PFSK-1 (cell line): ENCODE measurements around the gene NUDT3.

Experiments
- FOXP2 ChIP-seq: optimal IDR thresholded peaks from 2 replicates; pipeline ENCODE3; 2011; ENCODE audit warnings: borderline replicate concordance, control low read depth, inconsistent platforms; ENCODE audit not compliant: insufficient read depth; ENCODE audit errors: extremely low read length, extremely low read depth
- POLR2AphosphoS5 ChIP-seq: IDR thresholded peaks from 2 replicates; pipeline ENCODE4 v1.6.1; 2012; ENCODE audit warnings: low read depth, mild to moderate bottlenecking, control low read depth, low read length, moderate library complexity
- SIN3A ChIP-seq: IDR thresholded peaks from 2 replicates; pipeline ENCODE4 v1.6.1; 2012; ENCODE audit warnings: mild to moderate bottlenecking, low read length, moderate library complexity, borderline replicate concordance; ENCODE audit not compliant: insufficient read depth
- TAF1 ChIP-seq: IDR thresholded peaks from 2 replicates; pipeline ENCODE4 v1.6.1; 2012; ENCODE audit warnings: low read length, control low read depth, borderline replicate concordance; ENCODE audit not compliant: insufficient read depth
- TF ChIP-seq, protein P1 (sequence below), 2 experiments: IDR thresholded peaks; 2 replicates each; pipeline versions ENCODE4 v1.6.1 to v1.8.0; 2011 to 2012; ENCODE audit warnings: low read depth in 2 of 2, low read length in 2 of 2, control low read depth in 1 of 2, inconsistent platforms in 1 of 2, mild to moderate bottlenecking in 1 of 2, moderate library complexity in 1 of 2; ENCODE audit not compliant: insufficient read depth in 1 of 2

NUDT3 gene

DNA sequence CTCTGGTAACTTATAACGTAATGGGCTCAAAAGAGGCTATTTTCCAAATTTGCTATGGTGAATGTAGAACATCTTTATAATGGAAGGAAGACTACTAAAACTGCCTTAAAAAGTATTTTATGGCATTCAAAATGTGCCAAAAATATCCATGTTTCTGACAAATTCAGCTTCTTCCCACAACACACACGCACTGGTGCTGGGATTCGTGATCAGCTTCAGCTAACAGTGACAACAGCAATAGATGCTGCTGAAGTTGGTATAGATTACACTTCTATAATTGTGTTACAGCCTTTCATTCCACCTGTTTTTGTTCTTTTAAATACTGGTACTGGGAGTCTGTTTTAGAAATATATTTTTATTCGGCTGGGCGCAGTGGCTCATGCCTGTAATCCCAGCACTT lies 19.0 kb downstream of the NUDT3 start:
- TF ChIP-seq TAF1: no peak
- no peak for TF ChIP-seq POLR2AphosphoS5
- TF ChIP-seq, protein P1, sequence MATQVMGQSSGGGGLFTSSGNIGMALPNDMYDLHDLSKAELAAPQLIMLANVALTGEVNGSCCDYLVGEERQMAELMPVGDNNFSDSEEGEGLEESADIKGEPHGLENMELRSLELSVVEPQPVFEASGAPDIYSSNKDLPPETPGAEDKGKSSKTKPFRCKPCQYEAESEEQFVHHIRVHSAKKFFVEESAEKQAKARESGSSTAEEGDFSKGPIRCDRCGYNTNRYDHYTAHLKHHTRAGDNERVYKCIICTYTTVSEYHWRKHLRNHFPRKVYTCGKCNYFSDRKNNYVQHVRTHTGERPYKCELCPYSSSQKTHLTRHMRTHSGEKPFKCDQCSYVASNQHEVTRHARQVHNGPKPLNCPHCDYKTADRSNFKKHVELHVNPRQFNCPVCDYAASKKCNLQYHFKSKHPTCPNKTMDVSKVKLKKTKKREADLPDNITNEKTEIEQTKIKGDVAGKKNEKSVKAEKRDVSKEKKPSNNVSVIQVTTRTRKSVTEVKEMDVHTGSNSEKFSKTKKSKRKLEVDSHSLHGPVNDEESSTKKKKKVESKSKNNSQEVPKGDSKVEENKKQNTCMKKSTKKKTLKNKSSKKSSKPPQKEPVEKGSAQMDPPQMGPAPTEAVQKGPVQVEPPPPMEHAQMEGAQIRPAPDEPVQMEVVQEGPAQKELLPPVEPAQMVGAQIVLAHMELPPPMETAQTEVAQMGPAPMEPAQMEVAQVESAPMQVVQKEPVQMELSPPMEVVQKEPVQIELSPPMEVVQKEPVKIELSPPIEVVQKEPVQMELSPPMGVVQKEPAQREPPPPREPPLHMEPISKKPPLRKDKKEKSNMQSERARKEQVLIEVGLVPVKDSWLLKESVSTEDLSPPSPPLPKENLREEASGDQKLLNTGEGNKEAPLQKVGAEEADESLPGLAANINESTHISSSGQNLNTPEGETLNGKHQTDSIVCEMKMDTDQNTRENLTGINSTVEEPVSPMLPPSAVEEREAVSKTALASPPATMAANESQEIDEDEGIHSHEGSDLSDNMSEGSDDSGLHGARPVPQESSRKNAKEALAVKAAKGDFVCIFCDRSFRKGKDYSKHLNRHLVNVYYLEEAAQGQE (IDR thresholded peaks at IDR 0.05; ENCODE audit: insufficient read depth in 1 of 2, low read depth in 2 of 2, low read length in 2 of 2): no peak
- TF ChIP-seq FOXP2: no peak
- TF ChIP-seq SIN3A: no peak

DNA sequence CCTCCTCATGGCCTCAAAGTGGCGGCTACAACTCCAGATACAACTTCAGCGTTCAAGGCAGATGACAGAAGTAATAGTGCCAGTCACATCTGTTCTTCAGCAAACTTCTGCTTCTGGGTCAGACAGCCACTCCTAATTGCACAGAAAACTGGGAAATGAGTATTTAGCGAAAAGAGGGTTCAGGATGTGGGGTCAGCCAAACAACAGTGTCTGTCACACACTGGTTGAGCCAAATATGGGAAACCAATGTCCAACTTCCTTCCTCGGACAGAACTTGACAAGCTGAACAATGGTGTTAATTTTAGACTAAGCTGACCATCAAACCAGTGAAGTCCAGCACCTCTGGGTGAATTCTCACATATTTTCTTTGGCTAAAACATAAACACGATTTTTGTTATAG lies 22.1 kb downstream of the NUDT3 start:
- TF ChIP-seq TAF1 (no peak), FOXP2 (no peak), POLR2AphosphoS5 (no peak), SIN3A (no peak)
- TF ChIP-seq, protein P1 (IDR thresholded peaks at IDR 0.05; ENCODE audit: insufficient read depth in 1 of 2, low read depth in 2 of 2, low read length in 2 of 2): no peak

DNA sequence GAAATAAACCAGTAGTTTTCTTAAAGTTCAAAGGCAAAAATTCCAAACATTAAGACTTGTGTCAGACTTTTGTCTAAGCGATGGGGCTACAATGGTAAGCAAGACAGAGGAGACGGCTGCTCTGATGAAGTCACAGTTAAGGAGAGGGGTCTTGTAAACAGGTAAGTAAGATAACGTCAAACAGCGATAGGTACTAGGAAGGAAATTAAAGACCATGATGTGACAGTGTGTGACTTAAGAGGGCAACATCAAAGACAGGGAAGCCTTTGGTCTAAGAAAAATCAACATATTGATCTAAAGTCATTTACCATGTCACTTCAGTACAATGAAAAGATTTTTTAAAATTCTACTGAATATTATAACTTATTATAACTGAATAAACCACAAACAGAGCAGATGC lies 23.1 kb downstream of the NUDT3 start:
- TF ChIP-seq, protein P1 (IDR thresholded peaks at IDR 0.05; ENCODE audit: insufficient read depth in 1 of 2, low read depth in 2 of 2, low read length in 2 of 2): no peak
- TF ChIP-seq TAF1 (no peak), POLR2AphosphoS5 (no peak), FOXP2 (no peak), SIN3A (no peak)

DNA sequence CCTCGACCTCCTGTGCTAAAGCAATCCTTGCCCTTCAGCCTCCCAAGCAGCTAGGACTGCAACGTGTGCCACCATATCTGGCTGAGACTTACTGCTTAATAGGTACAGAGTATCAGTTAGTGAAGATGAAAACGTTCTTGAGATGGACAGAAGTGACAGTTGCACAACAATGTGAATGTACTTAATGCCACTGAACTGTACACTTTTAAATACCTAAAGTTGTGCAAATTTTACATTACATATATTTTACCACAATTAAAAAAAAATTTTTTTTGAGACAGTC lies 25.9 kb downstream of the NUDT3 start:
- TF ChIP-seq FOXP2: no peak
- TF ChIP-seq TAF1: no peak
- TF ChIP-seq SIN3A: no peak
- no peak for TF ChIP-seq POLR2AphosphoS5
- TF ChIP-seq, protein P1 (IDR thresholded peaks at IDR 0.05; ENCODE audit: insufficient read depth in 1 of 2, low read depth in 2 of 2, low read length in 2 of 2): no peak
